ENCODE results near the gene RNASET2. TPM values are rescaled to one million over a fixed set of nuclear protein-coding genes. Genes with fewer than 3 reads are reported as not detected.

RNASET2 gene
- 14.4 to 18.9 TPM (median 15.6 TPM) in 5 replicates for total RNA-seq (2022; extraction: Qiagen RNA extraction; ENCODE audit: low read depth)

DNA sequence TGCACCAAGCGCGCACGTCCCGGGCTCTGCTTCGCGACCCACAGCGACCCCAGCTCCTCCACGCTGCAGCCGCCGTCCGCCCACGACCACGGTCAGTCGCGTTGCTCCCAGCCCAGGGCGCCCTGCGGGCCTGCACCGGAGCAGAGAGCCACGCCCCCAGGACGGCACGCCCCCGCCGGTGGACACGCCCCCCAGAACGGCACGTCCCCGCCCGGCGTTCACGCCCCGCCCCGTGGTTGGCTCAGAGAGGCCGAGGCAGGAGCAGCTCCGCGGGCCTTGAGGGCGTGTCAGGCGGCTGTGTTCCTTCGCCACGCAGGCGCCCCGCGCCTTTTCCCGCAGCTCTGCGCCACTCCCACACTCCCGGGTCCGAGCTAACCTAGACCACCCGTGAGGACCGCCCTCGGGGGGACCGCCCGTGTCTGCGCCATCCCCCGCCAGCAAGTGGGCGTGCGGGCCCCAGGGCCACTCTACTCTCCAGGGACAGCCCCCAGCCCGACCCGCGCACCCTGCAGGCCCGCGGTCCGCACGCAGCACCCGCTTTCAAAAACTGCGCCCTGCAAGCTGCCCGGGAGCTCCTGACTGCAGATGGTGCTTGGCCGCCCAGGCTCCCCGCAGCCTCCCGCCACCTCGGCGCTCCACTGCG lies at the start of gene RNASET2:
RNASET2 (minus strand) TSS at position 107 of the 643 bp plus-strand sequence. CDS start 368 bp downstream, outside the sequence.

GRCh38 chr6:166999145-166999883 lies 43.0 kb upstream of the RNASET2 start, which contains the start of gene CEP43:
Gene CEP43, plus strand, starts transcription at chr6:166999397. Its CDS starts 16 bp downstream, at chr6:166999413.

Other genes with a start within 250 kb of the RNASET2 start
- gene CEP43, start 42.8 kb upstream of the RNASET2 start, total RNA-seq (2022; extraction: Qiagen RNA extraction; ENCODE audit: low read depth) = 8.2 to 10.1 TPM (median 8.7 TPM) in 5 replicates
- gene CCR6, start 166.5 kb upstream of the RNASET2 start, total RNA-seq (2022; extraction: Qiagen RNA extraction; ENCODE audit: low read depth) = 0.16 TPM in 1 of 5 replicates, not detected in the others
- not detected in 5 replicates for gene GPR31, start 201.4 kb upstream of the RNASET2 start, total RNA-seq (2022; extraction: Qiagen RNA extraction; ENCODE audit: low read depth)

Data from A549 treated with GW870086 at 1 μM for 4 hours (cell line).